Left colon (tissue), 2 donors: Measurements from ENCODE around the gene PHACTR1. TPM values are rescaled to one million over a fixed set of nuclear protein-coding genes. Genes with fewer than 3 reads are reported as not detected.
"Not testable (repeated sequence)": the region's sequence is repeated elsewhere in the genome, so short reads cannot be mapped to it uniquely, and the experiment has no call there.

ENCODE experiments used
- ATAC-seq: fragments of 200-7000 bp; cut with Tn5 transposase; one replicate; pipeline ENCODE4 v1.9.1; 2020; ENCODE audit warnings: mild to moderate bottlenecking, moderate library complexity
- DNase-seq, 2 donors: peaks; one replicate each; pipeline ENCODE4 v3.0.0-alpha.2; 2020
- intact Hi-C, 2 donors: fragments of 100-400 bp; cut with DNase I in 1 of 2; cut with micrococcal nuclease in 1 of 2; formaldehyde crosslinking; loops; one replicate each; pipeline versions ENCODE4 v1.11.2 to v1.14.0; 2022; cut with DNase I, micrococcal nuclease
- total RNA-seq, 2 donors: library from RNA; stranded (reverse); fragmentation: NEBNext Ultra II Directional; extraction: Animal tissue kit (Norgen Biotek cat#: 25700); gene quantifications; one replicate each; pipeline ENCODE4 v1.2.1, GENCODE V29; 2021
- donor health status: DM: no; HTN: no; CAD: no.
- donor health status: DM: yes; HTN: yes; CAD: no.

Gene PHACTR1
- total RNA-seq, 2 donors from 2014 or later, result 1.5 to 3.7 TPM

DNA sequence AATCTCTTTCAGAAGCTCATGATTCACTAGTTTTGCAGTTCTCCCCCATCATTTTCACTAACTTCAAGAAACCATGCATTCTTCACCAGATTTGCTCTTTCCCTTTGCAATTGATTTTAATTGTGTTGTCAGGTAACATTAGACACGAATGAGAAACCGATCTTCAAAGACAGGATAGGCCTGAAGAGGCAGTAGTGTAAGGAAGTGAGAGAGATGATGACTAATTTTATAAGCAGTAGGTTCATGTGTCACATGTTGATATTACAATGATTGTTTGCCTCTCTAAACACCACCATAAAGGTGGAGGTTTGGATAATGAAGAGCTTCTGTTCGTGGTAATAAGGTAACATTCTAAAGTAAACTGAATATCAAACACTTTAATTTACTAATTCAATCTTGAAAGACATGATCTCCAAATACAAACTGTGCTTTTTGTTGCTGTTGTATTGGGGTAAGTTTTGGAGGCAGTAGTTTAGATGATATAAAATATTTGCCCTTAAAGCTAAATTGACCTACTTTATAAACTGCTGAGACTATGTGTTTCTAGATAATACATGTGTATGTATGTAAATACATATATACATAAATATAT is 207.2 kb downstream of the PHACTR1 start:
- DNase-seq, result no peak
- intact Hi-C loops, result no loop called here

DNA sequence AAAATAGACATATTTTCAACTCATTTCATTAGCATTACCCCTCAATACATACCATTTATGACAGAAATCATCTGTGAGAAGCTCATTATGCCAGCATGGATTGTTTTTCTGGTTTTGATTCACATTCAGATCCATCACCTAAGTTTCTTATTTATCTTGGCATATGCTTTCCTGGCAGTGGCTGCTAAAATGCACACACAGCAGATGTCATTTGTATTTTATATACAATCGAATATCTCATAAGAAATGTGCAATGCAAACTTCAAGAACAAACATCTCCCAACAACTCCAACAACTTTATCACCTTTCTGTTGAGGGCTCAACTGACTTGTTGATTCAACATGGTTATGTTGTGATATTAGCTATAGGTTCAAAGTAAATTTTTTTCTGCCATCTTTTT is 208.3 kb downstream of the PHACTR1 start:
- intact Hi-C loops, result no loop called here
- no peak for ATAC-seq
- no peak for DNase-seq

More for the DNA sequence above, 207.2 kb downstream of the PHACTR1 start:
- ATAC-seq, result no peak

DNA sequence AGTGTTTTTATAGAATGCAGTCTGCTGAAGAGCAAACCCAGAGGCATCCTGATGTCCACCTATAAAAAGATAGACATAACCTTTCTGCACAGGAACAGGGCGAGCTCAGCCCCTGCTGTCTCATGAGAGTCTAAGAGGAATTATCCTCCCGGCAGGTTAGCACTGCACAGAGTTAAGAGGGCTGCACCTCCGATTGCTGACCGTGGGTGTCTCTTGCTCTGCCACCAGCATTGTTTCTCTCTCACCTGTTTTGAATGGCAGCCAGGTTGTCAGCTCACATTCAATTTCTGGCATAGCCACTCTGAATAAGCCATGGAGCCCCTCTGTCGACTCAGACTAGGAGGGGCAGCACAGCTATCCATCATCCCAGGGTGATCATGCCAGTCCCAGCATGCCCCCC is 211.2 kb downstream of the PHACTR1 start:
- intact Hi-C loops, result no loop called here
- DNase-seq (no peak), ATAC-seq (no peak)

DNA sequence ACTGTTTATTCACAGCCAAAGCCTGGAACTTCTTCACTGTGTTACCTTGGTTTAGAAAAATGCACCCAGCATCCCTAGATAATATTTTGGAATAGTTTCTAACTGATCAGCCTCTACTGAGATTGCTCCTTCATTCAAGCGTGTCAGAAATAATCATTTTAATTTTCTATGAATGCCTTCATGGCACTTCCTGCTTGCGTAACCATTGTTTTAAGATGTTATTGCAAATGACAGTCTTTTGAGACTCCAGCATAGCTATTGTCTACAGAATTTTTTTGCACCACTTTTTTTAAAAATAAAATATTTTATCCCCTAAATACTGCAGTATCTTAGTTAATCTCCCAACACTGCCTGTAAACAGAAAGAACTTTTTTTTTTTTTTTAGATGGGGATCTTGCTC is 213.1 kb downstream of the PHACTR1 start:
- no peak for DNase-seq
- no peak for ATAC-seq
- intact Hi-C loops, result no loop called here

- intact Hi-C loops, result no loop called here
- no peak for ATAC-seq
- DNase-seq, result no peak
These were observed 215.1 kb downstream of the PHACTR1 start for GRCh38 chr6:12931639-12932038.

GRCh38 chr6:12935637-12936036 is 219.1 kb downstream of the PHACTR1 start:
- intact Hi-C loops, result no loop called here
- ATAC-seq (no peak), DNase-seq (no peak)

DNA sequence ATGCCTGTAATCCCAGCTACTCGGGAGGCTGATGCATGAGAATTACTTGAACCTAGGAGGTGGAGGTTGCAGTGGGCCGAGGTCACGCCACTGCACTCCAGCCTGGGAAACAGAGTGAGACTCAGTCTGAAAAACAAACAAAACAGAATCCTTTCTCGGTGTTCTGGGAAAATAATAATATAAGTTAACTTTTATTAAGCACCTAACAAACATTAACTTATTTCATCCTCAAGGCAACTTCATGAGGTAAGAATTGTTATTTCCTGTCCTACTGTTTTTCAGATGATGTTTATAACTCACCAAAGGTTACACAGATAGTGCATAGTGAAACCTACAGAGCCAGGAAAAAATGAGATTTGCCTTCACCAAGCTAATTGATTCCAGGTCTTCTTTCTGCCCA is 221.4 kb downstream of the PHACTR1 start:
- DNase-seq (no peak), ATAC-seq (no peak)
- intact Hi-C loops, result no loop called here

GRCh38 chr6:12939314-12939713 is 222.7 kb downstream of the PHACTR1 start:
- intact Hi-C loops, result no loop called here
- DNase-seq (no peak), ATAC-seq (no peak)

DNA sequence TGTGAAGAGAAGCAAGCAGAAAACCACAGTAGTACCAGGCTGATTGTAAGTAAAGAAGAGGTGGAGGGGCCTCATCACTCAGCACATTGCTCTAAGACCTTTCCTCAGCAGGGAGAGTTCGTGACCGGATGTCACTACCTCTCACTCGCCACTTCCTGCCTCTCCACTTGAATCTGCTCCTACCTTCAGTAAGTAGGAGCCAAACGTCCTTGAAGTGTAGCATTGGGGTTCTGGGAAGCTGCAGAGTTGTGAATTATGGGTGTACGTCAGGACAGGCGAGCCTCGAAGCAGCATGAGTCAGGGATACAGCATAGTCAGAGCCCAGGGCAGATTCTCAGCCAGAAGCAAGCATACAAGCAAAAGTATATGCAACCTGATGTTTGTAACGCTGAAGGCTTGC is 224.9 kb downstream of the PHACTR1 start:
- ATAC-seq (no peak), DNase-seq (no peak)
- intact Hi-C loops, result no loop called here

DNA sequence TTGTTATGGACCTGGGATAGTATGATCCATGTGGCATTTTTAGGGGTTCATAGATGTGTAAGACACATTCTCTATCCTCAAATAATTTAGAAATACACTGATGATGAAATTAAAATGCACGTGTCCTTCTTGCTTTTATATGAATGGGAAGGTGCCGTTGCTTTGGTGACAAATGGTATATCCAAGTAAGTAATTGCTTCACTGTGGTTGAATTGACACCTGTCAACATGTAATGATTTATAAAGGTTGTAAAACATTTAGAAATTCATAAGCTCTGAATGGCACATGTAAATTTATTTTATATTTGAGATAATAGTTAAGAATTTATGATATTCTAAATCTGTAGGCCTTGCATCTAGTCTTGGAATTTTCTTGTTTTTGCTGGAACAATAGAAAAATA is 227.0 kb downstream of the PHACTR1 start:
- intact Hi-C loops, result no loop called here
- no peak for ATAC-seq
- DNase-seq, result no peak

DNA sequence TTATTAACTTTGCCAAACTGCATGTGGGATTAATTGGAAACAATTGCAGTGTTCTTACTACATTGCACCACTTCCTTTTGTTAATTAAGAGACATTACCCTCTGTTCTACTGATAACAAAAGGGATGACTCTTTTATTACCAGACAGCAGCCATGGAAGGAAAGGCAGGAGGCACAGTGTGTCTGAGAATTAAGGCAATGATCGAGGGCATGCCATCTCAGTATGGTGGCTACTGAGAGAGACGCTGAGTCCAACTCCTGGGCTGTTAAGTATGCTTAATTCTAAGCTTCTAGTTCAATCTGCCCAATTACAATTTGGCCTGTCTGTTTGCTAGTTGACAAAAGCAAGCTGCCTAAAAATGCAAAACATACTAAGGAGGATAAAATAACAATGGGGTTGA is 227.4 kb downstream of the PHACTR1 start:
- DNase-seq (no peak), ATAC-seq (no peak)
- intact Hi-C loops, result no loop called here

- intact Hi-C loops, DNase-seq, ATAC-seq: not testable (repeated sequence)
These were observed 228.0 kb downstream of the PHACTR1 start for GRCh38 chr6:12944528-12944927.

DNA sequence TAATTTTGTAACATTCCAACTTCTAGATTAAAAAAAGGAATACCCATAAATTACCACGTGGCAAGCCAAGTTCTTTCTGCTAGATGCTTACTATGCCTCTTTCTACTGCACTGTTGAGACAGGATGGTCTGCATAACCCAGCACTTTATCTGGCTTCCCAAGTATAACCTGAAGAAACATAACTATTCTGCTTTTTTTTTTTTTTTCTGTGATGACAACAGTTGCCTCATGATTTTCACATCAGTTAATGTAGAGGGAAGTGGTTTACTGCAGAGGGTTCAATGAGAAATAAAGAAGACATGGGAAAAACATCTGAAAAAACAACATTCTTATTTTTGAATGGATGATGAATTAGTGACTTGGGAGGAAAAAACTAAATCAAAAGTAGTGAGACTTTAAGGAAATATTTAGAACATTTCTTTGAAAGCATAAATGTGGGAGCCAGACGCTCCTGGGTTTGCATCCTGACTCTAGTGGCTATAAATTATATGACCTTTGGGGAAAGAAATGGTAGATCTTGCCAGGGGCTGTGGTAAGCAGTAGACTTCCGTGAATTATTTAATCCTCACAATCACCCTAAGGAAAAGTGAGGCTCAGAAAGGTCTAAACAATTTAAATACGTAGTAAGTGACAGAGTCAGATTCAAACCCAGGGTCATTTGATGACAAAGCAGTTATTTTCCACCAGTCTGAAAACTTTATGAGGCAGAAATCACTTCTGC is 230.7 kb downstream of the PHACTR1 start:
- intact Hi-C loops, result no loop called here
- ATAC-seq, result no peak
- DNase-seq, result no peak

DNA sequence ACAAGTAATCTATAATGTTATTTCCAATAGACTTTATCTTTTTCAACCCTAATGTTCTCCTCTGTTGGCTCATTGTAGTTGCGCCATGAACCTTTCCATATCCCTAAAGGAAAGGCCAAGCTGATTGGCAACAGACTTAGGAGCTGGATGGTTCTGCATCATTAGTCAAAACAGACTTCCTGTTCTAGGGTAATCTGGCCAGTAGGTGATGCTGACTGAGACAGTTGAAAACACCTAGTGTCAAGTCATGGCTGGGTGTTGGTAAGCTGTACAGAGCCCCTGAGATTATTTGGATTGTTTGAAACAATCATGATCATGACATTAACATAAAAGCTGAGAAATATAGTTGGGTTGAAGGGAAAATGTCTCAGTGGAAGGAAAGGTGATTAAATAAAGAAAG is 231.4 kb downstream of the PHACTR1 start:
- ATAC-seq (no peak), DNase-seq (no peak)
- intact Hi-C loops, result no loop called here

GRCh38 chr6:12950976-12951375 is 234.4 kb downstream of the PHACTR1 start:
- intact Hi-C loops, result no loop called here
- no peak for DNase-seq
- ATAC-seq, result no peak

- intact Hi-C loops, result no loop called here
- DNase-seq (no peak), ATAC-seq (no peak)
These were observed 234.8 kb downstream of the PHACTR1 start for GRCh38 chr6:12951415-12951814.

DNA sequence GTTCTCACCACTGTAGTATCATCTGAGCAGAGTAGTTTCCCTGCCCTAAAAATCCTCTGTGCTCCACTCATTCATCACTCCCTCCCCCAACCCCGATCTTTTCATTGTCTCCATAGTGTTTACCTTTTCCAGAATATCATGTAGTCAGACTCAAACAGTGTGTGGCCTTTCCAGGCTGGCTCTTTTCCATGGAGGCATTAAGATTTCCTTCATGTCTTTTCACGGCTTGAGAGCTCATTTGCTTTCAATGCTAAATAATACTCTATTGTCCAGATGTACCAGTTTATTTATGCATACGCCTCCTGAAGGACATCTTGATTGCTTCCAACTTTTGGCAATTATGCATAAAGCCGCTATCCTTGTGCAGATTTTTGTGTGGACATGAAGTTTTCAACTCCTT is 235.8 kb downstream of the PHACTR1 start:
- no peak for ATAC-seq
- no peak for DNase-seq
- intact Hi-C loops, result no loop called here

DNA sequence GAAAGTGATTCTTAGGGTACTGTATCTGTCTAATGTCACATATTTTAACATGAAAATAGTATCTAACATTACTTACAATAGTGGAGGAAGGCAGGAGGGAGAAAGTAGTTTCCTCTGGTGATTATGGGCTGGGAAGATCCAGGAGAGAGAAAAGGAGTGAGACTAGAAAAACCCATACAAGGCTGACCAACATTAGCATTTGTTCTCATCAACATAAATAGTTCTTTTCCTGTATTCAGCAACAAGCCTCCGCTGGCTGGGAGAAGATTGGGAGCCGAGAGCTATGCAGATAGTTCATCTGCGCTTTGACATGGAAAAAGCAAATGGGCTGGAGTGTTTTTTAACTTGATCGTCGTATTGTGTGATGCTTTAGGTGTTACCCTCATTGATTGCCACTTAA is 239.4 kb downstream of the PHACTR1 start:
- DNase-seq, result no peak
- intact Hi-C loops, result no loop called here
- no peak for ATAC-seq

DNA sequence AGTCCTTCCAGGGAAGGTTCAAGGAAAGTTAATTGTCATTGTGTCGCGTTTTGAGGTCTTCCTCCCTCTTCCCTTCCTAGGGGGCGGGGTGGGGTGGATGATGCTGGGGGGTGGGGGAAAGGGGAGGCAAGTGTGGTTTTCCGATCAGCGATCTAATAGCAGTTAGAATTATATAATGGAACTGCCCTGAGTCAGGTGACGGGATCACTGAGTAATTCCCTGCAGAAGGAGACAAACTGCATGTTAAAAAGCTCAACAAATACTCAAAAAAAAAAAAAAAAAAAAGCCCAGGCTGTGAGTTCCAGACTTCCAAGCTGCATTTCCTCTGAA is 240.4 kb downstream of the PHACTR1 start:
- no peak for DNase-seq

DNA sequence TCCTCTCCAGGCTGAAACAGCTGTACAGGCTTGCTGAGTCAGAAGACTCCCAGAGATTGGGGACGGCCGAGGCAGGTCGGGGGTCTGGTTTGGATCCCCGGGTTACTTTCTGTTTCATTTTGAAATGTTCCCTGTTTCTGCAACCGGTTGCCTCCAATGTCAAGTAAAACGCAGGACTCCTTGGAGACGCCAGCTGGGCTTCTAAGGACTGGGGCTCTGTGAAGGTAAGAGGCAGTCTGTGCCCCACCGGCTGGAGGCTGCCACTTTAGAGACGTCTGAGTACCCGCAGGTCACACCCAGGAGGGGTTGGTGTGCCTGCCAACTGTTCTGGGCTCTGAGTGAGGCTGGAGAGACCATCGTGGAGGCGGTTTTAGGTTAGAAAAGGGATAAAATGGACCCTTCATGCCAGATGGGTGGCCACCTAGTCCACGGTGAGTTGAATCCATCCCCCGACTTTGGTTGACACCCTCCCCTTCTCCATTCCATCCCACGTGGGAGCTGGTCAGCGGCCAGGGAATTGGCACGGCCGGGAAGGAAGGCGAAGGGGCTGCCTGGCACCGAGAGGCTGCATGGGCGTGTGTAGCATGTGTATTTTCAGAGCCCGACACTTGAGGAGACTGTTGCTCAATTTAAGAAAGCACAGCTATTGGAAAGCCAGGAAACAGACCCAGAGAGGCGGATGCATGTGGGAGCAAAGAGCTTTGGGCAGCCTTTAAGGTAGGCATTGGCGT is 240.9 kb downstream of the PHACTR1 start:
- intact Hi-C loops, result no loop called here
- peak; percentile 28 to 29 for DNase-seq
- ATAC-seq, result peak; percentile 37

More for the DNA sequence above, 240.4 kb downstream of the PHACTR1 start:
- intact Hi-C loops, result no loop called here
- ATAC-seq, result no peak
